A673 (cell line): Measurements from ENCODE around the gene DOK3.

Experiments used
- CTCF ChIP-seq: fragments of 300-800, 200-600 bp; sonication (generic); conservative IDR thresholded peaks from 2 replicates; pipeline ENCODE4 v1.5.1; 2017; ENCODE audit warnings: low read depth, mild to moderate bottlenecking, antibody characterized with exemption, low read length, moderate library complexity, mixed read lengths
- EZH2 ChIP-seq: fragments of 200-600 bp; sonication (generic); IDR thresholded peaks from 2 replicates; pipeline ENCODE4 v1.6.1; 2017; ENCODE audit warnings: borderline replicate concordance, low read depth, mild to moderate bottlenecking, mixed read lengths, antibody characterized with exemption, low read length; ENCODE audit not compliant: poor library complexity, severe bottlenecking

DNA sequence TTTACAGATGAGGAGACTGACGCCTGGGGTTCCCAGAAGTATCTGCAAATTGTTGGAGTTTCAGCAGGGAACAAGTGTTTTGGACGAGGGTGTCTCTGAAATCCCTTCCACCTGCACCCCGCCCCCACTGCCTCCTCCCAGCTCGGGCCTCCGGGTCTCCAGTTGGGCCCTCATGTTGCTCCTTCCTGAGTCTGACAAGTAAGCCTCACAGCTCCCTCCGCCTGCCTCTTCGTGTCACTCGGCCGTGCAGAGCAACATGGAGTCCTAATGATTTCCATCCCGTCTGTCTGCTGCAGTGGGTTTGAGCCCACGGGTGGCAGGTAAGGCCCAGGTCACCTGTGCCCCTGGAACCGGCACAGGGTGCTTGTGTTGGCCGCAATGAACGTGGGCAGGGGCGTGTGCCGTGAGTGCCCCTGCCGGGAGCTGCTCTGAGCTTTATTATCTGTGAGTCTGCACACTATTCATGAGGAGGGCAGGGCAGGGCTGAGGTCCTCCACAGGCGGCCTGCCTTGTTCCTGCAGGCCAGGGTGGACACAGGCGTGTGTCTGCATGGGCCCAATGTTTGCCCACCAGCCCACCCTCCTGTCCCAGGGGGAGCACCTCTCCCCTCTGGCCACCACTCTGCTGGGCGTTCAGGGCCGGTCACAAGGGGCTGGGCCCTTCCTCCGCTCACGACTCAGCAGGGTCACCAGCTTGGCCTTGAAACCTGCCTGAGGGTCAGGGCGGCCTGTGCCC is 6.1 kb downstream of the DOK3 start:
- TF ChIP-seq CTCF (no peak), EZH2 (no peak)
